LNCaP clone FGC (cell line): ENCODE results near the gene NPAS3.

Experiments used
- DNase-seq: peaks from one replicate; pipeline ENCODE4 v3.0.0-alpha.2; 2011; ENCODE audit warnings: low read depth
- H3K4me3 ChIP-seq: 2 replicates; pipeline ENCODE4 v1.5.1; 2011; ENCODE audit warnings: mild to moderate bottlenecking, low read depth, low read length, control low read depth
- CTCF ChIP-seq: IDR thresholded peaks from 2 replicates; pipeline ENCODE4 v1.5.1; 2012; ENCODE audit warnings: mild to moderate bottlenecking; ENCODE audit not compliant: control insufficient read depth, insufficient read depth; ENCODE audit errors: extremely low read depth

The NPAS3 gene

GRCh38 chr14:33849455-33849801, 910.7 kb downstream of the NPAS3 start:
- TF ChIP-seq CTCF: no peak
- H3K4me3 ChIP-seq: no peak overlapping the region
- DNase-seq: no peak

- no peak for TF ChIP-seq CTCF
- H3K4me3 ChIP-seq: no peak overlapping the region
- no peak for DNase-seq
These were observed 912.1 kb downstream of the NPAS3 start for GRCh38 chr14:33850826-33851225.

GRCh38 chr14:33851366-33851765, 912.7 kb downstream of the NPAS3 start:
- H3K4me3 ChIP-seq: no peak overlapping the region
- DNase-seq: no peak
- TF ChIP-seq CTCF: no peak

- no peak for TF ChIP-seq CTCF
- no peak overlapping the region for H3K4me3 ChIP-seq
- no peak for DNase-seq
These were observed 913.3 kb downstream of the NPAS3 start for GRCh38 chr14:33851931-33852330.
